Ascending aorta (tissue), 2 donors: ENCODE measurements around the gene COL4A2. TPM values are rescaled to one million over a fixed set of nuclear protein-coding genes. Genes with fewer than 3 reads are reported as not detected.
A peak's percentile ranks its signal among the peaks of the same experiment; 100 is the strongest.

Experiments
- DNase-seq, 2 donors: peaks; one replicate each; pipeline ENCODE4 v3.0.0-alpha.2; 2019; ENCODE audit warnings: low spot score in 2 of 2
- H3K27ac ChIP-seq, 2 donors: fragments of 200-600 bp; sonication (generic); one replicate each; pipeline ENCODE4 v1.5.1; 2016 to 2017; ENCODE audit warnings: mild to moderate bottlenecking in 1 of 2
- H3K27me3 ChIP-seq: fragments of 200-600 bp; sonication (generic); one replicate; pipeline ENCODE4 v1.5.1; 2017
- H3K36me3 ChIP-seq, 2 donors: fragments of 200-600 bp; sonication (generic); one replicate each; pipeline ENCODE4 v1.5.1; 2016
- H3K4me1 ChIP-seq, 2 donors: fragments of 200-600 bp; sonication (generic); one replicate each; pipeline ENCODE4 v1.5.1; 2016 to 2017; ENCODE audit warnings: mild to moderate bottlenecking in 1 of 2
- H3K4me3 ChIP-seq, 2 donors: fragments of 200-600 bp; sonication (generic); one replicate each; pipeline ENCODE4 v1.5.1; 2016 to 2017; ENCODE audit warnings: mild to moderate bottlenecking in 1 of 2
- H3K9me3 ChIP-seq, 2 donors: fragments of 200-600 bp; sonication (generic); one replicate each; pipeline ENCODE4 v1.5.1; 2016
- CTCF ChIP-seq, 3 experiments: fragments of 200-600 bp in 2 of 3; fragments of 450-650 bp in 1 of 3; sonication (generic) in 2 of 3; IDR thresholded peaks; one replicate each; pipeline ENCODE4 v1.5.1; 2016 to 2019; ENCODE audit warnings: antibody characterized with exemption in 3 of 3, mild to moderate bottlenecking in 1 of 3, moderate library complexity in 1 of 3
- intact Hi-C: fragments of 100-400 bp; cut with DNase I; formaldehyde crosslinking; loops from one replicate; pipeline ENCODE4 v1.15.1; 2023
- total RNA-seq: library from RNA; depleted of rRNA; stranded (reverse); fragments of >200 nt; gene quantifications from one replicate; pipeline ENCODE4 v1.1.0, GENCODE V29; 2016

Gene COL4A2
- total RNA-seq, 1 donor from 2014 or later, result 1,227 TPM

DNA sequence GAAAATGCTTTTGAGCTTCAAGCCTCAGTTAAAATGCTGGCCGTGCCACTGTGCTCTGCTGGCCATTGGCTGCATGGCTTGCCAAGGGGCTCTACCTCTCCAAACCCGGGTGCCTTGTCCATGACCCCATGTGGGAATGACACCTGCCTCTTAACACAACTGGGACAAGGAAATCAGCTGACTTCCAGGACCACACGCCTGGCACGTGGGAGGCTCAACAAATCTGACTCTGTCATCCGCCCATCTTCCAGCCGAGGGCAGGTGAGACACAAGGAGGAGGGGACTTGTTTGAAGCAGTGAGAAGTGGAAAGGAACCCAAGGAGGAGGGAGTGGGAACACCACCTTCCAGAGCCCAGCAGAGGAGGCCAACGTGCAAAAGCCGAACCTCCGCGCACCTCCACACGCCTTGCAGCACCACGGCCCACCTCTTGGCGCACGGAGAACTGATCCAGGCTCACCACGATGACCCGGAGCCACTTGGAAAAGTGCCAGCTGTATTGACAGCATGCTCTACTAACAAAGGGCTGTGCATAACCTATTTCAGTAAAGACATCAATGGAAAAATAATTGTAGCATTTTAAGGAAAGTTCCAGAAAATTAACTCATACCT, 38.4 kb upstream of the COL4A2 start:
- no peaks in the 10 kb centered on the region for H3K27me3 ChIP-seq
- peaks cover 12 to 78% of the 10 kb centered on the region in 2 donors for H3K4me1 ChIP-seq
- peak overlapping the region; percentile 40 to 79 for H3K27ac ChIP-seq
- no peaks in the 10 kb centered on the region for H3K9me3 ChIP-seq
- intact Hi-C loops, result loop anchor here (5.0 kb wide), 1 partner anchor 34 kb away; no protein-coding TSS in a partner anchor
- no peak for TF ChIP-seq CTCF (IDR thresholded peaks at IDR 0.05)
- H3K4me3 ChIP-seq, result no peak overlapping the region
- H3K36me3 ChIP-seq, result peaks cover 8 to 17% of the 10 kb centered on the region in 2 donors
- peak in 1 of 2 donors; percentile 64 for DNase-seq

DNA sequence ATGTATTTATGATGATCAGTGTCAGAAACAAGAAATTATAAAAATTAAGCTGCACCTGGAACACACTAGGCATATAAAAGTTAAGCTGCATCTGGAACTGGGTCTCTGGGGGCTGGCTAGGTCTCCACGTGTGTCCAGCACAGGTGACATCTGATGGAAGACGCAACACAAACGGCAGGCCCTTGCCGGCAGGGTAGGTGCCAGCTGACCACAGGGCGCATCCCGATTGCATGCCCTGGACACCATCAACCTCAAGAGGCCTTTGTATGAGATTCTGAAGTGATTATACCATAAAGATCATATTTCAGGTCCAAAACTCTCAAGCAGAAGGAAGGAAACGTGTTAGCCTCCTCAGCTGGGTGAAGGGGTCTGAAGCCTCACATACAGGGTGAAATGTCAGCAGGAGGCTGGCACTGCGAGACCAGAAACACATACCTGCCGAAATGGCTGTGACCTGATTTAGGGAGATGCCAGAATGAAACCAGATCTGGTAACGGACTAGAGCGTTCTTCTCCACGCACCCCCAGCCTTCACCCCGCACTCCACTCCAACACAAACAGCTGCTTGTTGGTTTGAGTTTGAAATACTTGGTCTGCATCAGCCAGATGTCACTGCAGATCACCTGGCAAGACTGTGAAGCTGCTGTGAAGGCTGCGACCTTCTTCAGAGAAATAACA, 37.4 kb upstream of the COL4A2 start:
- H3K4me3 ChIP-seq, result no peak overlapping the region
- no peaks in the 10 kb centered on the region for H3K9me3 ChIP-seq
- H3K27me3 ChIP-seq, result no peaks in the 10 kb centered on the region
- H3K27ac ChIP-seq, result peak overlapping the region in 1 of 2 donors; percentile 50
- DNase-seq, result peak in 1 of 2 donors; percentile 47
- peaks cover 12 to 73% of the 10 kb centered on the region in 2 donors for H3K4me1 ChIP-seq
- peaks cover 8 to 17% of the 10 kb centered on the region in 2 donors for H3K36me3 ChIP-seq
- intact Hi-C loops, result loop anchor here (5.0 kb wide), 1 partner anchor 33 kb away; no protein-coding TSS in a partner anchor
- no peak for TF ChIP-seq CTCF (IDR thresholded peaks at IDR 0.05)

DNA sequence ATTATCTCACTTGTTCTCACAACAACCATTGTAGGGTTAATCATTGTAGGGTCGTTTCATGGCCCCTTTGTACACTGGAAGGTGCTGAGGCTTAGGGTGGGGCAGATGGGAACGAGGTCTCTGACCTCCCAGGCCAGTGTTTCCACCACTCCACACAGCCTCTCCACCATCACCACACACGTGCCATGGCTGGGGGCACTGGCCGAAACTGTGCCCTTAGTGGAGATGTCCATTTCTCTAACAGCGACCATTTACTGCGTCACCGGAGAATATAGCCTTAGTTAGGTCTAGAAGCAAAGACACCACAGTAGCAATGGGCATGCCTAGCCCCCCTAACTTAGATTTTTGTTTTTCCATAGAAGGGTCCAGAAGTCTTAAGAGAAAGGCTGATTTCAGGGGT, 36.6 kb upstream of the COL4A2 start:
- Histone ChIP-seq H3K4me3 (no peak overlapping the region), H3K4me1 (peaks cover 12 to 69% of the 10 kb centered on the region in 2 donors), H3K36me3 (peaks cover 8 to 17% of the 10 kb centered on the region in 2 donors), H3K9me3 (no peaks in the 10 kb centered on the region), H3K27ac (peak overlapping the region; percentile 20 to 50), H3K27me3 (no peaks in the 10 kb centered on the region)
- intact Hi-C loops, result no loop called here
- no peak for DNase-seq
- TF ChIP-seq CTCF (IDR thresholded peaks at IDR 0.05), result no peak

GRCh38 chr13:110271313-110271712, 35.8 kb upstream of the COL4A2 start:
- no peak for TF ChIP-seq CTCF (IDR thresholded peaks at IDR 0.05)
- peak in 1 of 2 donors; percentile 59 for DNase-seq
- Histone ChIP-seq H3K27ac (peak overlapping the region; percentile 20 to 39), H3K4me3 (no peak overlapping the region), H3K36me3 (peaks cover 8 to 17% of the 10 kb centered on the region in 2 donors), H3K27me3 (no peaks in the 10 kb centered on the region), H3K9me3 (no peaks in the 10 kb centered on the region), H3K4me1 (peaks cover 9 to 69% of the 10 kb centered on the region in 2 donors)
- intact Hi-C loops, result no loop called here

DNA sequence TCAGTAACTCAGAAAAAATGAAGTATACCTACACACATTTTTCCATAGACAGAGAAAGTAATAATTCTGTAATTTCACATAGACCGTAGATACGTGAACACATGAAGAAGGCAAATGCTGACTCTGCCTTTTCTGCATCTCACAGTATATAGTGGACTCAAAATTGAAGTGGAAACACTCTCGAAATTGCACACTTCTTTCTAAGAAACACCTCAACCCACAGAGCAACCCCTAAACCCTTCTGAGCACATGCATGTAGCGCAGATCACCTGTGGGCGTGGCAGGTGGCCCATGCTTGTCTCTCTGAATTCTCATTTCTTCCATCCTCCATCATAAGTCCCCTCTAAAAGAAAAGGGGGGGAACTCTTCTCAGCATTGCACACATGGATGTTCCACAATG, 34.9 kb upstream of the COL4A2 start:
- Histone ChIP-seq H3K9me3 (no peaks in the 10 kb centered on the region), H3K36me3 (peaks cover 8 to 17% of the 10 kb centered on the region in 2 donors), H3K27me3 (no peaks in the 10 kb centered on the region), H3K4me1 (peaks cover 9 to 62% of the 10 kb centered on the region in 2 donors), H3K27ac (peak overlapping the region in 1 of 2 donors; percentile 67), H3K4me3 (no peak overlapping the region)
- no peak for TF ChIP-seq CTCF (IDR thresholded peaks at IDR 0.05)
- intact Hi-C loops, result no loop called here
- DNase-seq, result no peak
